Thyroid gland (tissue), 4 donors: Measurements from ENCODE around the gene TBC1D5.
"Not testable (repeated sequence)": the region's sequence is repeated elsewhere in the genome, so short reads cannot be mapped to it uniquely, and the experiment has no call there.

ENCODE experiments used
- CTCF ChIP-seq, 6 experiments: fragments of 200-600 bp in 3 of 6; fragments of 450-650 bp in 3 of 6; sonication (generic) in 3 of 6; IDR thresholded peaks; one replicate each; pipeline ENCODE4 v1.5.1; 2016 to 2019; ENCODE audit warnings: antibody characterized with exemption in 6 of 6, mild to moderate bottlenecking in 2 of 6, inconsistent platforms in 1 of 6, moderate library complexity in 1 of 6
- POLR2A ChIP-seq, 2 donors: fragments of 450-650 bp; IDR thresholded peaks; one replicate each; pipeline ENCODE4 v1.6.1; 2017; ENCODE audit warnings: antibody characterized with exemption in 2 of 2, mild to moderate bottlenecking in 2 of 2, moderate library complexity in 1 of 2

- not testable (repeated sequence) for TF ChIP-seq POLR2A, CTCF (IDR thresholded peaks at IDR 0.05)
Observed at GRCh38 chr3:17777326-17777725, 34.9 kb upstream of the TBC1D5 start.
